ENCODE data around the gene PAX2. TPM values are rescaled to one million over a fixed set of nuclear protein-coding genes. Genes with fewer than 3 reads are reported as not detected.

PAX2 gene
- total RNA-seq, 1 experiment from 2014 or later: 0.45 TPM

GRCh38 chr10:100791369-100792058 lies 46.1 kb downstream of the PAX2 start:
- Histone ChIP-seq H3K27me3 (replicated peaks; ENCODE audit: control insufficient read depth, insufficient read depth, low read length) (no peaks in the 10 kb centered on the region), H3K4me3 (ENCODE audit: low read depth, low read length) (no peak overlapping the region), H3K9me3 (no peaks in the 10 kb centered on the region), H3K36me3 (ENCODE audit: control insufficient read depth, insufficient read depth, low read length) (no peaks in the 10 kb centered on the region), H3K4me1 (no peaks in the 10 kb centered on the region)
- no peak overlapping the region for H3K4me3 Mint-ChIP-seq (ENCODE audit: unreplicated experiment)
- CTCF ChIA-PET: interaction anchor here (1.3 kb wide), 1 partner anchor 87 kb away, joined by 3 read pairs; no protein-coding TSS in a partner anchor
- no peak for TF ChIP-seq CTCF (IDR thresholded peaks at IDR 0.05; ENCODE audit: insufficient read depth in 1 of 2, low read depth in 1 of 2, low read length in 1 of 2, severe bottlenecking in 1 of 2, unreplicated experiment in 1 of 2)
- H3K27ac Mint-ChIP-seq (ENCODE audit: unreplicated experiment): no peak overlapping the region
- no peaks in the 10 kb centered on the region for H3K4me1 Mint-ChIP-seq (ENCODE audit: low read depth, unreplicated experiment)
- no TSS peak for BruUV-seq (replicated peaks)
- intact Hi-C loops (cut with micrococcal nuclease; ENCODE audit: unreplicated experiment): no loop called here
- H3K9me3 Mint-ChIP-seq (ENCODE audit: unreplicated experiment): no peaks in the 10 kb centered on the region
- POLR2A ChIA-PET: no interaction called here
- no peak for DNase-seq
- no peaks in the 10 kb centered on the region for H3K36me3 Mint-ChIP-seq (ENCODE audit: insufficient read depth, unreplicated experiment)
- H3K27me3 Mint-ChIP-seq (ENCODE audit: insufficient read depth, unreplicated experiment): peaks cover 13% of the 10 kb centered on the region

- Mint-ChIP-seq H3K9me3 (ENCODE audit: unreplicated experiment) (no peaks in the 10 kb centered on the region), H3K36me3 (ENCODE audit: insufficient read depth, unreplicated experiment) (no peaks in the 10 kb centered on the region), H3K27ac (ENCODE audit: unreplicated experiment) (no peak overlapping the region), H3K4me3 (ENCODE audit: unreplicated experiment) (no peak overlapping the region), H3K4me1 (ENCODE audit: low read depth, unreplicated experiment) (no peaks in the 10 kb centered on the region), H3K27me3 (ENCODE audit: insufficient read depth, unreplicated experiment) (peaks cover 16% of the 10 kb centered on the region)
- BruUV-seq (replicated peaks): no TSS peak
- Histone ChIP-seq H3K36me3 (ENCODE audit: control insufficient read depth, insufficient read depth, low read length) (no peaks in the 10 kb centered on the region), H3K27me3 (replicated peaks; ENCODE audit: control insufficient read depth, insufficient read depth, low read length) (no peaks in the 10 kb centered on the region), H3K4me1 (no peaks in the 10 kb centered on the region), H3K9me3 (no peaks in the 10 kb centered on the region), H3K4me3 (ENCODE audit: low read depth, low read length) (no peak overlapping the region)
- ChIA-PET CTCF (interaction anchor here (1.3 kb wide), 1 partner anchor 86 kb away, joined by 3 read pairs; no protein-coding TSS in a partner anchor), POLR2A (no interaction called here)
- DNase-seq: no peak
- no peak for TF ChIP-seq CTCF (IDR thresholded peaks at IDR 0.05; ENCODE audit: insufficient read depth in 1 of 2, low read depth in 1 of 2, low read length in 1 of 2, severe bottlenecking in 1 of 2, unreplicated experiment in 1 of 2)
- intact Hi-C loops (cut with micrococcal nuclease; ENCODE audit: unreplicated experiment): no loop called here
These were observed 47.2 kb downstream of the PAX2 start for GRCh38 chr10:100792574-100792973.

- Mint-ChIP-seq H3K36me3 (ENCODE audit: insufficient read depth, unreplicated experiment) (no peaks in the 10 kb centered on the region), H3K27me3 (ENCODE audit: insufficient read depth, unreplicated experiment) (peaks cover 16% of the 10 kb centered on the region), H3K4me1 (ENCODE audit: low read depth, unreplicated experiment) (no peaks in the 10 kb centered on the region), H3K4me3 (ENCODE audit: unreplicated experiment) (no peak overlapping the region), H3K9me3 (ENCODE audit: unreplicated experiment) (no peaks in the 10 kb centered on the region), H3K27ac (ENCODE audit: unreplicated experiment) (no peak overlapping the region)
- H3K36me3 ChIP-seq (ENCODE audit: control insufficient read depth, insufficient read depth, low read length): no peaks in the 10 kb centered on the region
- POLR2A ChIA-PET: no interaction called here
- no peaks in the 10 kb centered on the region; the same call in 1 of the 2 replicates for H3K27me3 ChIP-seq (replicated peaks; ENCODE audit: control insufficient read depth, insufficient read depth, low read length)
- CTCF ChIA-PET: no interaction called here
- H3K4me3 ChIP-seq (ENCODE audit: low read depth, low read length): no peak overlapping the region
- no peaks in the 10 kb centered on the region for H3K9me3 ChIP-seq
- no peaks in the 10 kb centered on the region for H3K4me1 ChIP-seq
- intact Hi-C loops (cut with micrococcal nuclease; ENCODE audit: unreplicated experiment): no loop called here
- no peak for TF ChIP-seq CTCF (IDR thresholded peaks at IDR 0.05; ENCODE audit: insufficient read depth in 1 of 2, low read depth in 1 of 2, low read length in 1 of 2, severe bottlenecking in 1 of 2, unreplicated experiment in 1 of 2)
- BruUV-seq (replicated peaks): no TSS peak
- DNase-seq: no peak
These were observed 47.7 kb downstream of the PAX2 start for GRCh38 chr10:100793055-100793454.

Measured in Caco-2 (cell line).